HCT116 (cell line): Measurements from ENCODE around the gene SLITRK1. TPM values are rescaled to one million over a fixed set of nuclear protein-coding genes. Genes with fewer than 3 reads are reported as not detected.

Source experiments
- ATAC-seq: fragments of 200-7000 bp; cut with Tn5 transposase; 2 replicates; pipeline ENCODE4 v1.9.1; 2020; ENCODE audit warnings: mild to moderate bottlenecking, moderate library complexity
- BruUV-seq: library from RNA; stranded (reverse); fragments of 400-500 nt; replicated peaks from 2 replicates; lab custom pipeline; 2021; lab: Mats Ljungman, UMichigan
- CTCF ChIA-PET: fragments of 300-600 bp; sonication (Branson Sonifier 250); formaldehyde crosslinking; loops from one replicate; lab custom pipeline; 2021; ENCODE audit warnings: antibody characterized with exemption; lab: Charles Lee
- POLR2A ChIA-PET: fragments of 300-600, 350-600 bp; sonication (Branson Sonifier 250); formaldehyde crosslinking; loops from one replicate; lab custom pipeline; 2021; ENCODE audit warnings: antibody characterized with exemption; lab: Charles Lee
- RAD21 ChIA-PET, 2 experiments: fragments of 300-600 bp; sonication (Branson Sonifier 250); formaldehyde crosslinking; loops; one replicate each; lab custom pipeline; 2023; ENCODE audit warnings: low total read pairs in 2 of 2; ENCODE audit not compliant: uncharacterized antibody in 2 of 2, unreplicated experiment in 2 of 2, low non-redundant PET in 1 of 2; lab: Charles Lee
- DNase-seq: peaks from one replicate; pipeline ENCODE4 v3.0.0-alpha.2; 2010; ENCODE audit warnings: low read depth, low spot score
- H2AFZ ChIP-seq: fragments of 200-600 bp; shearing (Covaris generic), sonication (generic); 2 replicates; pipeline ENCODE4 v1.6.1; 2017; ENCODE audit warnings: low read depth, mixed run types, mixed read lengths, antibody characterized with exemption, low read length; ENCODE audit not compliant: poor library complexity, severe bottlenecking
- H3K27ac ChIP-seq: 2 replicates; pipeline ENCODE4 v1.5.1; 2012; ENCODE audit warnings: low read depth, low read length
- H3K27me3 ChIP-seq: fragments of 200-600 bp; sonication (generic); 2 replicates; pipeline ENCODE4 v1.6.1; 2016; ENCODE audit warnings: mixed run types, low read length, mixed read lengths; ENCODE audit not compliant: insufficient read depth
- H3K36me3 ChIP-seq, 2 experiments: fragments of 200-500 bp in 1 of 2; fragments of 200-600 bp in 1 of 2; sonication (Bioruptor generic) in 1 of 2; sonication (generic) in 1 of 2; 2 replicates each; pipeline versions ENCODE4 v1.5.1 to v1.6.1; 2014 to 2016; ENCODE audit warnings: low read length in 2 of 2, inconsistent platforms in 1 of 2, mixed read lengths in 1 of 2, mixed run types in 1 of 2; ENCODE audit not compliant: insufficient read depth in 2 of 2, control insufficient read depth in 1 of 2
- H3K4me1 ChIP-seq, 2 experiments: fragments of 200-600 bp in 1 of 2; sonication (generic) in 1 of 2; 2 replicates each; pipeline versions ENCODE4 v1.5.1 to v1.6.1; 2012 to 2017; ENCODE audit warnings: low read length in 2 of 2, inconsistent platforms in 1 of 2, mild to moderate bottlenecking in 1 of 2, mixed read lengths in 1 of 2, mixed run types in 1 of 2, moderate library complexity in 1 of 2; ENCODE audit not compliant: insufficient read depth in 2 of 2, control insufficient read depth in 1 of 2
- H3K4me2 ChIP-seq: fragments of 200-600 bp; sonication (generic); 2 replicates; pipeline ENCODE4 v1.6.1; 2017; ENCODE audit warnings: mixed run types, low read length, mixed read lengths
- H3K4me3 ChIP-seq, 2 experiments: fragments of 200-600 bp in 1 of 2; sonication (generic) in 1 of 2; replicated peaks in 1 of 2; 2 replicates each; pipeline ENCODE4 v1.5.1; 2011 to 2016; ENCODE audit warnings: low read length in 2 of 2, control low read depth in 1 of 2, low read depth in 1 of 2, mild to moderate bottlenecking in 1 of 2, mixed read lengths in 1 of 2, mixed run types in 1 of 2
- H3K79me2 ChIP-seq: fragments of 200-600 bp; sonication (generic); 2 replicates; pipeline ENCODE4 v1.6.1; 2017; ENCODE audit warnings: mild to moderate bottlenecking, mixed run types, low read length, moderate library complexity, mixed read lengths; ENCODE audit not compliant: insufficient read depth
- H3K9ac ChIP-seq: fragments of 200-600 bp; sonication (generic); 2 replicates; pipeline ENCODE4 v1.6.1; 2016; ENCODE audit warnings: low read length, mixed read lengths
- H3K9me2 ChIP-seq: fragments of 200-600 bp; sonication (generic), shearing (Covaris generic); 2 replicates; pipeline ENCODE4 v1.6.1; 2017; ENCODE audit warnings: mixed run types, mild to moderate bottlenecking, moderate library complexity; ENCODE audit not compliant: insufficient read depth
- H3K9me3 ChIP-seq, 2 experiments: fragments of 200-500 bp in 1 of 2; fragments of 200-600 bp in 1 of 2; sonication (Bioruptor generic) in 1 of 2; sonication (generic) in 1 of 2; 2 replicates each; pipeline ENCODE4 v1.6.1; 2014 to 2017; ENCODE audit warnings: low read length in 2 of 2, mixed read lengths in 2 of 2, inconsistent platforms in 1 of 2, low read depth in 1 of 2, mild to moderate bottlenecking in 1 of 2, mixed run types in 1 of 2, moderate library complexity in 1 of 2; ENCODE audit not compliant: control insufficient read depth in 1 of 2, insufficient read depth in 1 of 2
- H4K20me1 ChIP-seq: fragments of 200-600 bp; sonication (generic), shearing (Covaris generic); 2 replicates; pipeline ENCODE4 v1.6.1; 2017; ENCODE audit warnings: mixed run types, mild to moderate bottlenecking, moderate library complexity; ENCODE audit not compliant: insufficient read depth
- CEBPB ChIP-seq: IDR thresholded peaks from 2 replicates; pipeline ENCODE4 v1.6.1; 2012; ENCODE audit warnings: low read depth
- EZH2 ChIP-seq: fragments of 200-600 bp; sonication (generic); IDR thresholded peaks from 2 replicates; pipeline ENCODE4 v1.6.1; 2017; ENCODE audit warnings: antibody characterized with exemption, mixed run types
- FOSL1 ChIP-seq: IDR thresholded peaks from 2 replicates; pipeline ENCODE4 v1.6.1; 2012; ENCODE audit warnings: low read depth
- SP1 ChIP-seq: IDR thresholded peaks from 2 replicates; pipeline ENCODE4 v1.6.1; 2012; ENCODE audit warnings: low read depth
- YY1 ChIP-seq: IDR thresholded peaks from 2 replicates; pipeline ENCODE4 v1.6.1; 2011; ENCODE audit warnings: low read length, low read depth, moderate library complexity, mild to moderate bottlenecking; ENCODE audit not compliant: insufficient replicate concordance; ENCODE audit errors: extremely low read depth
- ZNF274 ChIP-seq: fragments of 200-500 bp; sonication (Bioruptor generic); IDR thresholded peaks from 2 replicates; pipeline ENCODE4 v1.6.1; 2014; ENCODE audit warnings: mild to moderate bottlenecking, low read depth, low read length, inconsistent platforms
- intact Hi-C: fragments of 100-400 bp; cut with micrococcal nuclease; formaldehyde crosslinking; loops from 2 replicates; pipeline ENCODE4 v1.10.0; 2022
- total RNA-seq: library from RNA; stranded (reverse); gene quantifications from one replicate; pipeline ENCODE4 v1.2.1, GENCODE V29; 2021; ENCODE audit not compliant: unreplicated experiment

SLITRK1 gene
- total RNA-seq, 1 experiment from 2014 or later: not detected

GRCh38 chr13:83905641-83906040, 23.4 kb upstream of the SLITRK1 start:
- H3K4me3 ChIP-seq: no peak overlapping the region
- no peaks in the 10 kb centered on the region for H3K27me3 ChIP-seq
- no peak overlapping the region for H3K27ac ChIP-seq
- no peak overlapping the region for H2AFZ ChIP-seq
- ChIA-PET POLR2A (no interaction called here), CTCF (no interaction called here), RAD21 (no interaction called here)
- H3K9me2 ChIP-seq: no peaks in the 10 kb centered on the region
- H4K20me1 ChIP-seq: no peaks in the 10 kb centered on the region
- no peak overlapping the region for H3K9ac ChIP-seq
- 0 out of 4 replicates have a peak, but pooled peaks cover 0 to 4% of the 10 kb centered on the region in 2 experiments for H3K9me3 ChIP-seq
- H3K36me3 ChIP-seq: no peaks in the 10 kb centered on the region
- DNase-seq (no peak), ATAC-seq (no peak)
- no TSS peak for BruUV-seq
- H3K4me2 ChIP-seq: no peak overlapping the region
- intact Hi-C loops: no loop called here
- H3K79me2 ChIP-seq: no peaks in the 10 kb centered on the region
- H3K4me1 ChIP-seq: no peaks in the 10 kb centered on the region
- TF ChIP-seq ZNF274: no peak
- TF ChIP-seq CEBPB: no peak
- no peak for TF ChIP-seq SP1

GRCh38 chr13:83895994-83896580, 13.8 kb upstream of the SLITRK1 start:
- Histone ChIP-seq H3K4me3 (no peak overlapping the region), H3K9me3 (no peaks in the 10 kb centered on the region), H3K79me2 (no peaks in the 10 kb centered on the region), H3K27ac (no peak overlapping the region), H3K4me2 (no peak overlapping the region), H3K9ac (no peak overlapping the region), H3K9me2 (no peaks in the 10 kb centered on the region), H3K27me3 (no peaks in the 10 kb centered on the region), H3K36me3 (no peaks in the 10 kb centered on the region), H4K20me1 (no peaks in the 10 kb centered on the region; the same call in 1 of the 2 replicates), H3K4me1 (no peaks in the 10 kb centered on the region), H2AFZ (no peak overlapping the region)
- ATAC-seq: no peak
- DNase-seq: no peak
- intact Hi-C loops: no loop called here
- no TSS peak for BruUV-seq
- ChIA-PET CTCF (no interaction called here), POLR2A (no interaction called here)
- TF ChIP-seq ZNF274 (no peak), FOSL1 (no peak), EZH2 (no peak), YY1 (no peak)
- TF ChIP-seq, all 23 proteins: peak for 0
- RAD21 ChIA-PET: no interaction called here
